GM23248 (cell line): Measurements from ENCODE around the gene SCLY. TPM values are rescaled to one million over a fixed set of nuclear protein-coding genes. Genes with fewer than 3 reads are reported as not detected.

Experiments
- DNase-seq: peaks from one replicate; pipeline ENCODE4 v3.0.0-alpha.2; 2015
- H2AFZ ChIP-seq: fragments of 200-600 bp; sonication (generic); 2 replicates; pipeline ENCODE4 v1.6.1; 2016; ENCODE audit warnings: antibody characterized with exemption
- H3F3A ChIP-seq: fragments of 200-600 bp; sonication (generic); 2 replicates; pipeline ENCODE4 v1.6.1; 2016; ENCODE audit warnings: mild to moderate bottlenecking, antibody characterized with exemption, mixed run types; ENCODE audit not compliant: insufficient read depth
- H3K27ac ChIP-seq: fragments of 200-600 bp; sonication (generic); 2 replicates; pipeline ENCODE4 v1.5.1; 2016; ENCODE audit warnings: mild to moderate bottlenecking
- H3K27me3 ChIP-seq: fragments of 200-600 bp; sonication (generic); replicated peaks from 2 replicates; pipeline ENCODE4 v1.6.1; 2016; ENCODE audit warnings: mild to moderate bottlenecking; ENCODE audit not compliant: insufficient read depth
- H3K36me3 ChIP-seq: fragments of 200-600 bp; sonication (generic); 2 replicates; pipeline ENCODE4 v1.6.1; 2016; ENCODE audit warnings: low read depth, mild to moderate bottlenecking
- H3K4me1 ChIP-seq: fragments of 200-600 bp; sonication (generic); 2 replicates; pipeline ENCODE4 v1.6.1; 2016; ENCODE audit warnings: mild to moderate bottlenecking; ENCODE audit not compliant: insufficient read depth
- H3K4me2 ChIP-seq: fragments of 200-600 bp; sonication (generic); one replicate; pipeline ENCODE4 v1.6.1; 2016; ENCODE audit warnings: mild to moderate bottlenecking; ENCODE audit not compliant: unreplicated experiment
- H3K4me3 ChIP-seq: fragments of 200-600 bp; sonication (generic); 2 replicates; pipeline ENCODE4 v1.5.1; 2016; ENCODE audit warnings: mild to moderate bottlenecking
- H3K79me2 ChIP-seq: fragments of 200-600 bp; sonication (generic); 2 replicates; pipeline ENCODE4 v1.6.1; 2016; ENCODE audit warnings: mild to moderate bottlenecking; ENCODE audit not compliant: insufficient read depth
- H3K9ac ChIP-seq: fragments of 200-600 bp; sonication (generic); 2 replicates; pipeline ENCODE4 v1.6.1; 2016; ENCODE audit warnings: mild to moderate bottlenecking
- H3K9me2 ChIP-seq: fragments of 200-600 bp; sonication (generic); 2 replicates; pipeline ENCODE4 v1.6.1; 2016; ENCODE audit warnings: mixed run types, mild to moderate bottlenecking, moderate library complexity; ENCODE audit not compliant: insufficient read depth
- H3K9me3 ChIP-seq: fragments of 200-600 bp; sonication (generic); one replicate; pipeline ENCODE4 v1.6.1; 2017; ENCODE audit warnings: low read depth
- H4K20me1 ChIP-seq: fragments of 200-600 bp; sonication (generic); 2 replicates; pipeline ENCODE4 v1.6.0; 2016; ENCODE audit not compliant: insufficient read depth
- EZH2 ChIP-seq: fragments of 200-600 bp; sonication (generic); IDR thresholded peaks from 2 replicates; pipeline ENCODE4 v1.6.1; 2018; ENCODE audit warnings: antibody characterized with exemption, mild to moderate bottlenecking; ENCODE audit not compliant: insufficient read depth, poor library complexity, severe bottlenecking
- EZH2phosphoT487 ChIP-seq: fragments of 200-600 bp; sonication (generic); IDR thresholded peaks from 2 replicates; pipeline ENCODE4 v1.6.1; 2018; ENCODE audit warnings: antibody characterized with exemption, moderate library complexity, mild to moderate bottlenecking, low read depth; ENCODE audit not compliant: insufficient read depth
- WGBS, 2 experiments: methylation state at CpG; one replicate each; pipeline ENCODE4 v1.1.6; 2015 to 2017; ENCODE audit warnings: low lambda C conversion rate in 2 of 2, low coverage in 1 of 2; ENCODE audit errors: missing lambda C conversion rate in 2 of 2; 5-methylcytosine and 5-hydroxymethylcytosine counted together
- in situ Hi-C: fragments of 300-500 bp; cut with MboI; formaldehyde crosslinking; loops from 2 replicates; pipeline ENCODE4 v1.15.0; 2020
- polyA plus RNA-seq: library from polyadenylated mRNA; unstranded; fragments of >200 nt; fragmentation: Nextera tagmentation; extraction: Ambion mirVana; gene quantifications from 2 replicates; pipeline ENCODE4 v1.2.1, GENCODE V29; 2016
- total RNA-seq: library from RNA; depleted of rRNA; stranded (reverse); fragments of >200 nt; shearing (Covaris generic); gene quantifications from 2 replicates; pipeline ENCODE4 v1.2.3, GENCODE V29; 2014

SCLY gene
- total and polyA plus RNA-seq, 2 experiments from 2014 or later: 10.3 to 14.8 TPM

DNA sequence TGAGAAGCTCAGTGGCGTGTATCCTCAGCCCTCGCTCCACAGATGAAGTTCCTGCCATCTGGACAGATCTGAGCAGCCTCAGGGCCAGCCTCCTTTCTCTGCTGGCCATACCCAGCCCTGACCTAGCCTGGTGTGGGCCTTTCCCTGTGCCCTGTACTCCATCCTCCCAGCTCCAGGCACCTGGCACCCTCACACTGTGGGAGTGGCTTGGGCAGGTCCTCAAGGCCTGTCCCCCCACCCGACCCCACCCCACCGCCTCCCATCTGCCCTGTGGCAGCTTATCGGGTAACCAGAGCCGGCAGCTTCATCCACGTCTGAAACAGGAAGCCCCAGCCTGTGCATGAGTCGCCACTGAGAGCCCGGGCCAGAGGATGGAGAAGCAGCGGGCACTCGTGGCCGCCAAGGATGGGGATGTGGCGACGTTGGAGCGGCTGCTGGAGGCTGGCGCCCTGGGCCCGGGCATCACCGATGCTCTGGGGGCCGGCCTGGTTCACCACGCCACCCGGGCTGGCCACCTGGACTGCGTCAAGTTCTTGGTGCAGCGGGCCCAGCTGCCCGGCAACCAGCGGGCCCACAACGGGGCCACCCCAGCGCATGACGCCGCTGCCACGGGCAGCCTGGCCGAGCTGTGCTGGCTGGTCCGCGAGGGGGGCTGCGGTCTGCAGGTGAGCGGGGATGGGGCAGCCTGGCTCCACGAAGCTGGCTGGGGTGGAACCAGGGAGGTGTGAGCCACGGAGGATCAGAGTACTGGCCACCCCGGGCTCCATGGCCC lies 39.4 kb downstream of the SCLY start, which contains the start of gene ESPNL:
Gene ESPNL, plus strand, starts transcription at position 292 of the 772 bp plus-strand sequence. Its CDS starts 80 bp downstream, at position 372.
- no peaks in the 10 kb centered on the region for H4K20me1 ChIP-seq
- no peak within 1 kb of the TSS for H3K4me3 ChIP-seq
- 90 to 91% methylated on average over 36 to 38 of the region's 38 CpGs for WGBS, 2 experiments
- no peak within 1 kb of the TSS for H3K27ac ChIP-seq
- H2AFZ ChIP-seq: no peak within 1 kb of the TSS
- in situ Hi-C loops: no loop called here
- no peaks in the 10 kb centered on the region for H3K9me3 ChIP-seq
- no peaks in the 10 kb centered on the region for H3K4me1 ChIP-seq
- TF ChIP-seq EZH2phosphoT487: no peak
- TF ChIP-seq EZH2: no peak
- H3K9ac ChIP-seq: no peak within 1 kb of the TSS
- no peaks in the 10 kb centered on the region for H3K9me2 ChIP-seq
- H3K4me2 ChIP-seq: no peak within 1 kb of the TSS
- no peaks in the 10 kb centered on the region for H3K36me3 ChIP-seq
- H3K27me3 ChIP-seq: no peaks in the 10 kb centered on the region
- H3F3A ChIP-seq: no peaks in the 10 kb centered on the region
- DNase-seq: no peak
- H3K79me2 ChIP-seq: no peaks in the 10 kb centered on the region

DNA sequence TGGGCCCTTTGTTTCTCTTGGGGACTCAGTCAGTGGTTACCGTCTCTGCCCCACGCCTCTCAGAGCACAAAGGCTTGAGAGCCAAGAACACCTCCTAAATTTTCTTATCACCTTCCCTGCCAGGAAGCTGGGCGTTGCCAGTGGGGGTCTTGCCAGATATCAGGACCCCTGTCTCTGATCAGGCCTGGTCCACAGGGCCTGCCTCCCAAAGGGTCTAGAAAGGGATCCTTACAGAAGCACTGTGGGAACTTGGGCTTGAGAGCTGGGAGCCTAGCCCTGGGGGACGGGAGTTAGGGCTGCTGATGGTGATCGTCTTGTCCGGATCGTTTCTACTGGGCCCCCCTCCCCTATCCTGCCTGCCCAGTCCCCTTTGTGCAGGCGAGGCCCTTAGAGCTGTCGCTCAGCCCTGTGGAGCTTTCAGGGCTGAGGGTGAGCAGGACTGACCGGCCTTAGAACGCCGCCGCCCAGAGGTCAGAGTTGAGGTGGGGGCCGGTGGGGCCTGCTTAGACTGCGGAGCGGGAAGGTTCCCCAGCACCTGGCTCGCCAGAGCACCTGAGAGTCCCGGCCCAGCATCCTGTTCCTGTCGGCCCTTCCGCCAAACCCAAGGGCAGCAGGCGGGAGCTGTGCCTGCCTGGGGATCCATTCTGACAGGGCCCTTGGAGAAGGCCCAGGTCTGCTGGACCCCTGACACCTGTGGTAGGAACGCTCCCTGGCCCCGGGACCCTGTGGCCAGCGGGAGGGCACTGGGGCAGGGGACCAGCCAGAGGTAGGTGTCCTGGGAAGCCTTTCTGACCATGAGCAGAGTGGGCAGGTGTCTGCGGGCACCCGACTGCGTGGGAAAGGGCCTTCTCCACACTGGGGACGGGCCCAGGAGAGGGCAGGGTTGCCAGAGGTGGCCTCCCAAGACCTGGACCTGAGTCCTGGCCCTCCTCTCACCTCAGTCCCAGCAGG lies 40.3 kb downstream of the SCLY start:
- no peaks in the 10 kb centered on the region for H3F3A ChIP-seq
- no peak for TF ChIP-seq EZH2
- no peak for TF ChIP-seq EZH2phosphoT487
- no peaks in the 10 kb centered on the region for H3K27me3 ChIP-seq
- H3K4me2 ChIP-seq: no peak overlapping the region
- H3K9ac ChIP-seq: no peak overlapping the region
- DNase-seq: no peak
- H3K4me3 ChIP-seq: no peak overlapping the region
- WGBS, 2 experiments: 79 to 82% methylated on average over 27 to 28 of the region's 28 CpGs
- H3K9me2 ChIP-seq: no peaks in the 10 kb centered on the region
- no peak overlapping the region for H2AFZ ChIP-seq
- in situ Hi-C loops: no loop called here
- no peaks in the 10 kb centered on the region for H4K20me1 ChIP-seq
- H3K9me3 ChIP-seq: no peaks in the 10 kb centered on the region
- H3K36me3 ChIP-seq: no peaks in the 10 kb centered on the region
- no peaks in the 10 kb centered on the region for H3K79me2 ChIP-seq
- no peaks in the 10 kb centered on the region for H3K4me1 ChIP-seq
- no peak overlapping the region for H3K27ac ChIP-seq

DNA sequence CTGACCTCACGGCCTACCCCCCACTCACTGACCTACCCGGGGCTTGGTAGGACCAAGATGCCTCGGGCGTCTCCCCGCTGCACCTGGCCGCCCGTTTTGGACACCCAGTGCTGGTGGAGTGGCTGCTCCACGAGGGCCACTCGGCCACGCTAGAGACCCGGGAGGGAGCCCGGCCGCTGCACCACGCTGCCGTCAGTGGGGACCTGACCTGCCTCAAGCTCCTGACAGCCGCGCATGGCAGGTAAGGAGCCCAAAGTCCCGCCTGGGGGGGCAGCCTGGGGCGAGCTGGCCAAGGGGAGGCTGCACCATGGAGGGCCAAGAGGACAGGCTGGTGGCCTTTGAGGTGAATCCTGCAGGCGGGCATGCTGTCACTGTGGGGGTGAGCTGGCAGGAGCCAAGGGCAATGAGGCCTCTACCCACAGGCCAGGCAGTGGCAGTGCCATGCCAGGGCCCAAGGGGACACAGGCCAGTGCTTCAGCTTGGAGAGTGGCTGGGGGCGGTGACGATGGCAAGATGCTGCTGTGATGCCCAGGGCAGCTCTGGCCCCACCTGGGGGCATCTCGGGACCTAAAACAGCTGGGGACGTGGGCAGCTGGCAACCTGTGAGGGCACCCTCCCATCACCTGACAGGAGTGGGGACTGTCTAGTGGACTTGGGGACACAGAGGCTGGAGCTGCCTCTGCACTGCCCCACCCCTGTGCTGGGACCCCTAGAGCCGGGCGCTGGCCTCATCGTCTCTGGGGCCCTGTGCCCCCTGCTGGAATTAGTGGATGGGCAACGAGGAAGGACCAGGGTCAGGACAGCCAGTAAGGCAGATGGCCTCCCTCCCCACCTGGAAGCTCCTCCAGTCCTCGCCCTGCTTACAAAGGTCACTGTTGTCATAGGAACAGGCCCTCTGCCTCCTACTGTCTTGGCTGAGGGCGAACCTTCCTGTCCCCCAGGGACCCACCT lies 41.4 kb downstream of the SCLY start:
- TF ChIP-seq EZH2phosphoT487 (no peak), EZH2 (no peak)
- 65 to 79% methylated on average over 26 to 30 of the region's 30 CpGs for WGBS, 2 experiments
- H3K9me3 ChIP-seq: no peaks in the 10 kb centered on the region
- no peaks in the 10 kb centered on the region for H4K20me1 ChIP-seq
- DNase-seq: no peak
- no peak overlapping the region for H3K4me3 ChIP-seq
- H3K4me1 ChIP-seq: no peaks in the 10 kb centered on the region
- H3F3A ChIP-seq: no peaks in the 10 kb centered on the region
- H3K27ac ChIP-seq: no peak overlapping the region
- no peak overlapping the region for H3K4me2 ChIP-seq
- no peak overlapping the region for H3K9ac ChIP-seq
- H3K79me2 ChIP-seq: no peaks in the 10 kb centered on the region
- in situ Hi-C loops: no loop called here
- no peak overlapping the region for H2AFZ ChIP-seq
- H3K36me3 ChIP-seq: no peaks in the 10 kb centered on the region
- no peaks in the 10 kb centered on the region for H3K9me2 ChIP-seq
- no peaks in the 10 kb centered on the region for H3K27me3 ChIP-seq

DNA sequence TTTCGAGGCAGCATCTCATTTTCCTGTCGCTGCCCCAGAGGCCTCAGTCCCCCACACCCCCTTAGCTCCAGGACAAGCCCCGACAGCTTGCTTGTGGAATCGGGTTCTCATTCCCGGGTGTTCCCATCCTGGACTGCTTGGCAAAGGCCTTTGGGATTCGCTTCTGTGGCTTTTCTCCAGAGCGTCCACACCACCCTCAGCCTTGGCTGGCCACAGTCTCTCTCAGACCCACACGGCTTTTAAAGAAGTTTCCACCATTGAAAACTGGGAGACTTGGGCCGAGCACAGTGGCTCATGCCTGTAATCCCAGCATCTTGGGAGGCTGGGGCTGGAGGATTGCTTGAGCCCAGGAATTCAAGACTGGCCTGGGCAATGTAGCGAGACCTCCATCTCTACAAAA lies 42.1 kb downstream of the SCLY start:
- Histone ChIP-seq H3K4me2 (no peak overlapping the region), H3K79me2 (no peaks in the 10 kb centered on the region), H3K9me2 (no peaks in the 10 kb centered on the region), H3F3A (no peaks in the 10 kb centered on the region), H3K27me3 (no peaks in the 10 kb centered on the region), H3K4me1 (no peaks in the 10 kb centered on the region), H3K36me3 (no peaks in the 10 kb centered on the region), H4K20me1 (no peaks in the 10 kb centered on the region), H3K9me3 (no peaks in the 10 kb centered on the region), H2AFZ (no peak overlapping the region), H3K27ac (no peak overlapping the region), H3K4me3 (no peak overlapping the region), H3K9ac (no peak overlapping the region)
- WGBS, 2 experiments: 89 to 93% methylated on average over 10 of the region's 10 CpGs
- no peak for DNase-seq
- in situ Hi-C loops: no loop called here
- TF ChIP-seq EZH2phosphoT487 (no peak), EZH2 (no peak)
